GM18502 (cell line): Measurements from ENCODE around the gene TANC2.
A peak's percentile ranks its signal among the peaks of the same experiment; 100 is the strongest.
"Not testable (repeated sequence)": the region's sequence is repeated elsewhere in the genome, so short reads cannot be mapped to it uniquely, and the experiment has no call there.

Experiments
- ATAC-seq: cut with Tn5 transposase; IDR thresholded peaks from one replicate; pipeline ENCODE4 v1.9.1; 2021; ENCODE audit warnings: mild to moderate bottlenecking; ENCODE audit not compliant: unreplicated experiment, poor library complexity

The TANC2 gene

GRCh38 chr17:62963296-62963695, 2.7 kb upstream of the TANC2 start:
- ATAC-seq = no peak

GRCh38 chr17:62964506-62964905, 1.5 kb upstream of the TANC2 start:
- ATAC-seq = no peak

- no peak for ATAC-seq
Observed at GRCh38 chr17:62965174-62965685, 805 bp upstream of the TANC2 start.

- peak; percentile 48 for ATAC-seq
Observed at GRCh38 chr17:62966426-62967204, 580 bp downstream of the TANC2 start.

GRCh38 chr17:62967205-62967529, 1.1 kb downstream of the TANC2 start:
- no peak for ATAC-seq

- ATAC-seq = peak; percentile 76
Observed at GRCh38 chr17:62968445-62968923, 2.4 kb downstream of the TANC2 start.

GRCh38 chr17:62970610-62971009, 4.6 kb downstream of the TANC2 start:
- no peak for ATAC-seq

- no peak for ATAC-seq
Observed at GRCh38 chr17:62971853-62972252, 5.8 kb downstream of the TANC2 start.

GRCh38 chr17:62974788-62975187, 8.8 kb downstream of the TANC2 start:
- ATAC-seq = no peak

- ATAC-seq = no peak
Observed at GRCh38 chr17:62975206-62975605, 9.2 kb downstream of the TANC2 start.

GRCh38 chr17:62976643-62977231, 10.7 kb downstream of the TANC2 start:
- ATAC-seq = not testable (repeated sequence)

- ATAC-seq = no peak
Observed at GRCh38 chr17:62980842-62981241, 14.8 kb downstream of the TANC2 start.

- ATAC-seq = no peak
Observed at GRCh38 chr17:62981933-62982332, 15.9 kb downstream of the TANC2 start.

- no peak for ATAC-seq
Observed at GRCh38 chr17:62984801-62985200, 18.8 kb downstream of the TANC2 start.

GRCh38 chr17:62986549-62986948, 20.5 kb downstream of the TANC2 start:
- ATAC-seq = no peak

GRCh38 chr17:62987136-62987535, 21.1 kb downstream of the TANC2 start:
- no peak for ATAC-seq

GRCh38 chr17:62989501-62989900, 23.5 kb downstream of the TANC2 start:
- no peak for ATAC-seq

GRCh38 chr17:62994931-62995330, 28.9 kb downstream of the TANC2 start:
- no peak for ATAC-seq

- ATAC-seq = no peak
Observed at GRCh38 chr17:62995377-62995885, 29.4 kb downstream of the TANC2 start.

GRCh38 chr17:62996221-62996620, 30.2 kb downstream of the TANC2 start:
- no peak for ATAC-seq

GRCh38 chr17:62998166-62998565, 32.1 kb downstream of the TANC2 start:
- no peak for ATAC-seq
